Left ventricle myocardium inferior (tissue), 1 donor: Measurements from ENCODE around the gene KRTAP12-4. TPM values are rescaled to one million over a fixed set of nuclear protein-coding genes. Genes with fewer than 3 reads are reported as not detected.

Experiments used
- DNase-seq: peaks from one replicate; pipeline ENCODE4 v3.0.0-alpha.2; 2020
- H3K27ac ChIP-seq: fragments of 200-600 bp; replicated peaks from 2 replicates; pipeline ENCODE4 v1.8.0; 2021
- H3K27me3 ChIP-seq: fragments of 200-600 bp; 2 replicates; pipeline ENCODE4 v1.8.0; 2021; ENCODE audit warnings: low read depth
- H3K36me3 ChIP-seq: fragments of 200-600 bp; 2 replicates; pipeline ENCODE4 v1.8.0; 2021
- H3K4me1 ChIP-seq: fragments of 200-600 bp; 2 replicates; pipeline ENCODE4 v1.8.0; 2021
- H3K4me3 ChIP-seq: fragments of 200-600 bp; 2 replicates; pipeline ENCODE4 v1.8.0; 2021; ENCODE audit warnings: mild to moderate bottlenecking, moderate library complexity
- H3K9me3 ChIP-seq: fragments of 200-600 bp; replicated peaks from 2 replicates; pipeline ENCODE4 v1.8.0; 2021
- CTCF ChIP-seq: fragments of 200-600 bp; IDR thresholded peaks from 2 replicates; pipeline ENCODE4 v1.8.0; 2021; ENCODE audit warnings: antibody characterized with exemption, mild to moderate bottlenecking, borderline replicate concordance
- intact Hi-C: fragments of 100-400 bp; cut with micrococcal nuclease; formaldehyde crosslinking; loops from one replicate; pipeline ENCODE4 v1.11.0; 2022
- long read RNA-seq: library from polyadenylated mRNA; unstranded; transcript quantifications from one replicate; pipeline ENCODE4 v2.0.0, GENCODE V29; 2021
- total RNA-seq: library from RNA; stranded (reverse); fragmentation: NEBNext Ultra II Directional; extraction: Animal tissue kit (Norgen Biotek cat#: 25700); gene quantifications from one replicate; pipeline ENCODE4 v1.2.1, GENCODE V29; 2021
- donor health status: DM: no; HTN: yes; CAD: no; lungs with severe emphysema.

Gene KRTAP12-4
- not detected for total RNA-seq
- long read RNA-seq: 0 reads

DNA sequence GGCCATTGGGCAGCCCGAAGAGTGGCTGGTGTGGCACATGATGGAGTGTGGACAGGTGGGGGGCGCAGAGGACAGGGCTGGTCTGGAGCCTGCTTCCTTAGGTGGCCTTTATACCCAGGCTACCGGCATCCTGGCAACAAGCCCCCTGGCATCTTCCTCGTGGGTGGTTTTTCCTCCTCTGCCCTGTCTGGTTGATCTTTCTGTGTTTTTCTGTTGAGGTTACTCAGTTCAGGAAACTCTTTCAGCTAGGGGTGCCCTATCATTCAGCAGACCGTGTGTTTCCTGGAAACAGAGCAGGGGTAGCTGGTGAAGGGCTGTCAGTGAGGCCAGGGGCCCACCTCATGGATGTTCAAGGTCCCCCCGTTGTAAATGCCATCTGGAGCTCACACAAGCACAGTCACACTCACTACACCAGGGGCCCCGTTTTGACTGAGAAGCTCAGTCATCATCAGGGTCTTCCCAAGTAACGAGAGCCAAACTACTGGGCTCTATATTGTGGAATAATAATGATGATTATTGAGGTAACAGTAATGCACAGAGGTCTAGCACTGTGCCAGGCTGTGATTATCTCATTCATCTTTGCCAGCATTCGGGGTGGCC is at the start of gene KRTAP12-4:
TSS of gene KRTAP12-4 (minus strand) at position 84 of the 600 bp plus-strand sequence. CDS start at position 39, 45 bp downstream.
- H3K9me3 ChIP-seq: peaks cover 12% of the 10 kb centered on the region
- no peak for TF ChIP-seq CTCF
- H3K36me3 ChIP-seq: no peaks in the 10 kb centered on the region
- H3K4me1 ChIP-seq: no peaks in the 10 kb centered on the region
- no peak within 1 kb of the TSS for H3K4me3 ChIP-seq
- H3K27me3 ChIP-seq: peaks cover 14% of the 10 kb centered on the region
- H3K27ac ChIP-seq: no peak within 1 kb of the TSS
- intact Hi-C loops: no loop called here
- DNase-seq: no peak

- DNase-seq: no peak
- no peak overlapping the region for H3K4me3 ChIP-seq
- peaks cover 22% of the 10 kb centered on the region for H3K4me1 ChIP-seq
- H3K9me3 ChIP-seq: no peaks in the 10 kb centered on the region
- intact Hi-C loops: no loop called here
- H3K27me3 ChIP-seq: peaks cover 98% of the 10 kb centered on the region
- H3K27ac ChIP-seq: no peak overlapping the region
- H3K36me3 ChIP-seq: no peaks in the 10 kb centered on the region
- no peak for TF ChIP-seq CTCF
Observed at GRCh38 chr21:44703731-44704635, 49.5 kb upstream of the KRTAP12-4 start.

DNA sequence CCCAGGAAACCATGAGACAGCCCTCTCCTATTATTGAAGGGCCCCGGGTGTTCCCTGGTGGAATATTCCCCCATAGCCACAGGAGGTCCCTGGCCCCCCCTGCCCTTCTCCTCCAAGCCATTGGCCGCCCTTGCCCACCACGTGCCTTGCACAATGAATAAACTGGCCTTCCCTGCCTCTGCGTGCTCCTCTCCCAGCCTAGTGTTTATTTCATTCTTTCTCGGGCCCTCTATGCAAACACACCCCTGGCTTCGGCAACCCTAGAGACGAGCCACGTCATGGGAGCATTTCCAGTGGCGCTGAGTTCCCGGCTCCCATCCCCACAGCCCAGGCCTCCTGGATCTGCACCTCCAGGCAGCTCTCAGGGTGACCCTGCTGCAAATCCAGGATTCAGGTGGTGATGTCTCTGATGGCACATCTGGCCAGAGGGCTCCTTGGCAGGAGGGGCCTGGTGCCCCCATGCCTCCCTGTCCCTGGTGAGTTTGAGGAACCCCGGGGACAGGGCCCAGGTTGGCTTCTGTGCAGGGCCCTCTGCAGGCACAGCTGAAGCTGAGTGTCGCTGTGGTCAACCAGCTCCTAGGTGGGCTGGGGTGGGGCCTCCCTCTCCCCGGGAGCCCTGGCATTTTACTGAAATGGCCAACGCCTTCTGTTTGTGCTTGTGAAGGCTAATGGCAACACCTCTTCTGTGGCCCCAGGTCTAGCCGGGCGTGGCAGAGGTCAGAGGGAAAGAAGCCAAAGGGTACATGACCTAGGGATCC is 48.7 kb upstream of the KRTAP12-4 start:
- intact Hi-C loops: no loop called here
- no peak overlapping the region for H3K4me3 ChIP-seq
- H3K27ac ChIP-seq: no peak overlapping the region
- TF ChIP-seq CTCF: no peak
- no peaks in the 10 kb centered on the region for H3K36me3 ChIP-seq
- no peak for DNase-seq
- peaks cover 14% of the 10 kb centered on the region for H3K4me1 ChIP-seq
- H3K27me3 ChIP-seq: peaks cover 98% of the 10 kb centered on the region
- H3K9me3 ChIP-seq: no peaks in the 10 kb centered on the region

DNA sequence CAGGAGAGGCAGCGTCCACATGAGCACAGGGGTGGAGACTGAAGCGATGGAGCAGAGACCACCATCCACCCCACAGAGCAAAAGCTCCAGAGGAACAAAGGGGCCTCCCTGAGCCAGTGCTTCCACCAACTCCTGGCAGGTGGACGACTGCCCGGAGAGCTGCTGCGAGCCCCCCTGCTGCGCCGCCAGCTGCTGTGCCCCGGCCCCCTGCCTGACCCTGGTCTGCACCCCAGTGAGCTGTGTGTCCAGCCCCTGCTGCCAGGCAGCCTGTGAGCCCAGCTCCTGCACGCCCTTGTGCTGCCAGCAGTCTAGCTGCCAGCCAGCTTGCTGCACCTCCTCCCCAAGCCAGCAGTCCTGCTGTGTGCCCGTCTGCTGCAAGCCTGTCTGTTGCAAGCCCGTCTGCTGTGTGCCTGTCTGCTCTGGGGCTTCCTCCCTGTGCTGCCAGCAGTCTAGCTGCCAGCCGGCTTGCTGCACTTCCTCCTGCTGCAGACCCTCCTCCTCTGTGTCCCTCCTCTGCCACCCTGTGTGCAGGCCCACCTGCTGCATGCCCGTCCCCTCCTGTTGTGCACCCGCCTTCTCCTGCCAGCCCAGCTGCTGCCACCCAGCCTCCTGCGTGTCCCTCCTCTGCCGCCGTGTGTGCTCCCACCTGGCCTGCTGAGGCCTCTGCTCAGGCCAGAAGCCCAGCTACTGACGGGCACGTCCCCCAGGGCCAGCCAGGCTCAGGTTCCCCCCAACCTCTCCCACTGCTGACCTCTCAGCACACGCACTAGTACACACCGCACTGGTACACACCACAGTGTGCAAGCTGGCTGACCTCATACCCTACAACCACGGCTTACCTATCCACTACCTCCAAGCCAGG is 47.9 kb upstream of the KRTAP12-4 start:
- DNase-seq: no peak
- no peak for TF ChIP-seq CTCF
- no peaks in the 10 kb centered on the region for H3K36me3 ChIP-seq
- H3K9me3 ChIP-seq: no peaks in the 10 kb centered on the region
- H3K27me3 ChIP-seq: peaks cover 98% of the 10 kb centered on the region
- H3K27ac ChIP-seq: no peak overlapping the region
- H3K4me3 ChIP-seq: no peak overlapping the region
- peaks cover 8% of the 10 kb centered on the region for H3K4me1 ChIP-seq
- intact Hi-C loops: no loop called here

- Histone ChIP-seq H3K4me1 (peaks cover under 1% of the 10 kb centered on the region), H3K36me3 (no peaks in the 10 kb centered on the region), H3K27me3 (peaks cover 95% of the 10 kb centered on the region), H3K4me3 (no peak overlapping the region), H3K9me3 (no peaks in the 10 kb centered on the region), H3K27ac (no peak overlapping the region)
- DNase-seq: no peak
- intact Hi-C loops: no loop called here
- TF ChIP-seq CTCF: no peak
Observed at GRCh38 chr21:44701541-44701940, 47.1 kb upstream of the KRTAP12-4 start.
